IPS-20b (cell line): ENCODE measurements around the gene SUN5.

Experiments used
- H3K27ac ChIP-seq: one replicate; pipeline ENCODE4 v1.5.1; 2013; ENCODE audit warnings: low read length
- H3K27me3 ChIP-seq: 2 replicates; pipeline ENCODE4 v1.6.1; 2013; ENCODE audit warnings: mild to moderate bottlenecking, low read length, inconsistent platforms; ENCODE audit not compliant: insufficient read depth
- H3K36me3 ChIP-seq: 2 replicates; pipeline ENCODE4 v1.6.1; 2013; ENCODE audit warnings: low read depth, mild to moderate bottlenecking, inconsistent platforms, low read length, moderate library complexity; ENCODE audit not compliant: insufficient read depth
- H3K4me1 ChIP-seq: 2 replicates; pipeline ENCODE4 v1.6.1; 2013; ENCODE audit warnings: mild to moderate bottlenecking, control low read depth, inconsistent platforms, low read length, moderate library complexity; ENCODE audit not compliant: insufficient read depth
- H3K4me3 ChIP-seq: 2 replicates; pipeline ENCODE4 v1.5.1; 2013; ENCODE audit warnings: mild to moderate bottlenecking, low read length, inconsistent platforms
- H3K9ac ChIP-seq: 2 replicates; pipeline ENCODE4 v1.6.1; 2013; ENCODE audit warnings: low read depth, mild to moderate bottlenecking, inconsistent platforms, low read length, moderate library complexity
- H3K9me3 ChIP-seq: 2 replicates; pipeline ENCODE4 v1.6.1; 2013; ENCODE audit warnings: mild to moderate bottlenecking, low read depth, low read length, inconsistent platforms; ENCODE audit not compliant: insufficient read depth

SUN5 gene

GRCh38 chr20:33017542-33017941 is 13.3 kb upstream of the SUN5 start:
- no peaks in the 10 kb centered on the region for H3K4me1 ChIP-seq
- H3K27me3 ChIP-seq: no peaks in the 10 kb centered on the region

GRCh38 chr20:33016581-33017109 is 12.4 kb upstream of the SUN5 start:
- Histone ChIP-seq H3K9me3 (no peaks in the 10 kb centered on the region), H3K4me1 (no peaks in the 10 kb centered on the region), H3K27ac (no peak overlapping the region), H3K9ac (no peak overlapping the region), H3K36me3 (no peaks in the 10 kb centered on the region), H3K27me3 (no peaks in the 10 kb centered on the region), H3K4me3 (no peak overlapping the region)

More at GRCh38 chr20:33017542-33017941, 13.3 kb upstream of the SUN5 start:
- Histone ChIP-seq H3K9ac (no peak overlapping the region), H3K9me3 (no peaks in the 10 kb centered on the region), H3K36me3 (no peaks in the 10 kb centered on the region), H3K27ac (no peak overlapping the region), H3K4me3 (no peak overlapping the region)

GRCh38 chr20:33015700-33016580 is 11.7 kb upstream of the SUN5 start:
- no peak overlapping the region for H3K4me3 ChIP-seq
- no peaks in the 10 kb centered on the region for H3K4me1 ChIP-seq
- H3K9me3 ChIP-seq: no peaks in the 10 kb centered on the region
- no peaks in the 10 kb centered on the region for H3K27me3 ChIP-seq
- H3K9ac ChIP-seq: no peak overlapping the region
- no peak overlapping the region for H3K27ac ChIP-seq
- H3K36me3 ChIP-seq: no peaks in the 10 kb centered on the region

GRCh38 chr20:33015114-33015484 is 10.9 kb upstream of the SUN5 start:
- no peaks in the 10 kb centered on the region for H3K4me1 ChIP-seq
- H3K36me3 ChIP-seq: no peaks in the 10 kb centered on the region
- no peaks in the 10 kb centered on the region for H3K27me3 ChIP-seq
- H3K27ac ChIP-seq: no peak overlapping the region
- H3K9ac ChIP-seq: no peak overlapping the region
- no peak overlapping the region for H3K4me3 ChIP-seq
- no peaks in the 10 kb centered on the region for H3K9me3 ChIP-seq

GRCh38 chr20:33014336-33015113 is 10.3 kb upstream of the SUN5 start:
- Histone ChIP-seq H3K9me3 (no peaks in the 10 kb centered on the region), H3K36me3 (no peaks in the 10 kb centered on the region), H3K27me3 (no peaks in the 10 kb centered on the region), H3K27ac (no peak overlapping the region), H3K9ac (no peak overlapping the region), H3K4me3 (no peak overlapping the region), H3K4me1 (no peaks in the 10 kb centered on the region)

GRCh38 chr20:33013701-33014326 is 9.6 kb upstream of the SUN5 start:
- H3K4me1 ChIP-seq: no peaks in the 10 kb centered on the region
- no peak overlapping the region for H3K4me3 ChIP-seq
- no peaks in the 10 kb centered on the region for H3K36me3 ChIP-seq
- H3K27ac ChIP-seq: no peak overlapping the region
- H3K9me3 ChIP-seq: no peaks in the 10 kb centered on the region
- H3K9ac ChIP-seq: no peak overlapping the region
- H3K27me3 ChIP-seq: no peaks in the 10 kb centered on the region

GRCh38 chr20:33012327-33013189 is 8.3 kb upstream of the SUN5 start:
- no peaks in the 10 kb centered on the region for H3K27me3 ChIP-seq

GRCh38 chr20:33010674-33011449 is 6.6 kb upstream of the SUN5 start:
- no peaks in the 10 kb centered on the region for H3K27me3 ChIP-seq
- no peaks in the 10 kb centered on the region for H3K36me3 ChIP-seq
- H3K4me3 ChIP-seq: no peak overlapping the region
- no peaks in the 10 kb centered on the region for H3K4me1 ChIP-seq
- H3K27ac ChIP-seq: no peak overlapping the region
- no peak overlapping the region for H3K9ac ChIP-seq
- no peaks in the 10 kb centered on the region for H3K9me3 ChIP-seq

More at GRCh38 chr20:33012327-33013189, 8.3 kb upstream of the SUN5 start:
- Histone ChIP-seq H3K27ac (no peak overlapping the region), H3K9me3 (no peaks in the 10 kb centered on the region), H3K4me3 (no peak overlapping the region), H3K4me1 (no peaks in the 10 kb centered on the region), H3K9ac (no peak overlapping the region), H3K36me3 (no peaks in the 10 kb centered on the region)

GRCh38 chr20:33010133-33010504 is 5.9 kb upstream of the SUN5 start:
- H3K4me3 ChIP-seq: no peak overlapping the region

GRCh38 chr20:33009214-33010132 is 5.2 kb upstream of the SUN5 start:
- Histone ChIP-seq H3K36me3 (no peaks in the 10 kb centered on the region), H3K4me3 (no peak overlapping the region), H3K9ac (no peak overlapping the region), H3K27ac (no peak overlapping the region), H3K4me1 (no peaks in the 10 kb centered on the region), H3K27me3 (no peaks in the 10 kb centered on the region), H3K9me3 (no peaks in the 10 kb centered on the region; the same call in 1 of the 2 replicates)

More at GRCh38 chr20:33010133-33010504, 5.9 kb upstream of the SUN5 start:
- Histone ChIP-seq H3K9ac (no peak overlapping the region), H3K27me3 (no peaks in the 10 kb centered on the region), H3K4me1 (no peaks in the 10 kb centered on the region), H3K9me3 (no peaks in the 10 kb centered on the region; the same call in 1 of the 2 replicates), H3K27ac (no peak overlapping the region), H3K36me3 (no peaks in the 10 kb centered on the region)
